ENCODE measurements around the gene ANO3.

DNA sequence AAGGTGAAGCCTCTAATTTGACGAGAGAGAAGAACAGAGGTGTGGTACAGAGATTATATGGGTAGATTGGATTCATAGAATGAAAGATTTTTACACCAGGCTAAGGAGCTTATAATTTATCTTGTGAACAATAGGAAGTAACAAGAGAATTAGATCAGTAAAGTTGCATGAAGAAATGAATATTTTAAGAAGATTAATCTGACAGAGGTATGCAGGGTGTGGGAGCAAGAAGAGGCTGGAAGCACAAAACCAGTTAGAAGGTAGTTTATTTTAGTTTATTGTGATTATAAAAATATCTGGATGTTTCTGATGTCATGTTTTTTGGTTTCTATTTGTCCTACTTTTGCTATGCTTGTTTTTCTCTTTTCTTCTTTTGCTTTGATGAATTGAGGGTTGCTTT is 374.3 kb downstream of the ANO3 start:
- no peak for TF ChIP-seq EZH2 (IDR thresholded peaks at IDR 0.05; ENCODE audit: insufficient read depth, poor library complexity, severe bottlenecking)
- no peak for TF ChIP-seq EZH2phosphoT487 (IDR thresholded peaks at IDR 0.05; ENCODE audit: insufficient read depth, low read depth)

All from GM23248 (cell line).